Purkinje cell (primary cell): ENCODE measurements around the gene MARCHF10. TPM values are rescaled to one million over a fixed set of nuclear protein-coding genes. Genes with fewer than 3 reads are reported as not detected.

Experiments used
- polyA plus RNA-seq: library from polyadenylated mRNA; unstranded; fragments of >200 nt; fragmentation: Nextera tagmentation; gene quantifications from 2 replicates; pipeline ENCODE4 v1.2.1, GENCODE V29; 2014

The MARCHF10 gene, protein sequence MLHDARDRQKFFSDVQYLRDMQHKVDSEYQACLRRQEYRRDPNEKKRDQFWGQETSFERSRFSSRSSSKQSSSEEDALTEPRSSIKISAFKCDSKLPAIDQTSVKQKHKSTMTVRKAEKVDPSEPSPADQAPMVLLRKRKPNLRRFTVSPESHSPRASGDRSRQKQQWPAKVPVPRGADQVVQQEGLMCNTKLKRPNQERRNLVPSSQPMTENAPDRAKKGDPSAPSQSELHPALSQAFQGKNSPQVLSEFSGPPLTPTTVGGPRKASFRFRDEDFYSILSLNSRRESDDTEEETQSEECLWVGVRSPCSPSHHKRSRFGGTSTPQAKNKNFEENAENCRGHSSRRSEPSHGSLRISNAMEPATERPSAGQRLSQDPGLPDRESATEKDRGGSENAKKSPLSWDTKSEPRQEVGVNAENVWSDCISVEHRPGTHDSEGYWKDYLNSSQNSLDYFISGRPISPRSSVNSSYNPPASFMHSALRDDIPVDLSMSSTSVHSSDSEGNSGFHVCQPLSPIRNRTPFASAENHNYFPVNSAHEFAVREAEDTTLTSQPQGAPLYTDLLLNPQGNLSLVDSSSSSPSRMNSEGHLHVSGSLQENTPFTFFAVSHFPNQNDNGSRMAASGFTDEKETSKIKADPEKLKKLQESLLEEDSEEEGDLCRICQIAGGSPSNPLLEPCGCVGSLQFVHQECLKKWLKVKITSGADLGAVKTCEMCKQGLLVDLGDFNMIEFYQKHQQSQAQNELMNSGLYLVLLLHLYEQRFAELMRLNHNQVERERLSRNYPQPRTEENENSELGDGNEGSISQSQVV
- polyA plus RNA-seq: 0.13 TPM in 1 of 2 replicates, not detected in the other

DNA sequence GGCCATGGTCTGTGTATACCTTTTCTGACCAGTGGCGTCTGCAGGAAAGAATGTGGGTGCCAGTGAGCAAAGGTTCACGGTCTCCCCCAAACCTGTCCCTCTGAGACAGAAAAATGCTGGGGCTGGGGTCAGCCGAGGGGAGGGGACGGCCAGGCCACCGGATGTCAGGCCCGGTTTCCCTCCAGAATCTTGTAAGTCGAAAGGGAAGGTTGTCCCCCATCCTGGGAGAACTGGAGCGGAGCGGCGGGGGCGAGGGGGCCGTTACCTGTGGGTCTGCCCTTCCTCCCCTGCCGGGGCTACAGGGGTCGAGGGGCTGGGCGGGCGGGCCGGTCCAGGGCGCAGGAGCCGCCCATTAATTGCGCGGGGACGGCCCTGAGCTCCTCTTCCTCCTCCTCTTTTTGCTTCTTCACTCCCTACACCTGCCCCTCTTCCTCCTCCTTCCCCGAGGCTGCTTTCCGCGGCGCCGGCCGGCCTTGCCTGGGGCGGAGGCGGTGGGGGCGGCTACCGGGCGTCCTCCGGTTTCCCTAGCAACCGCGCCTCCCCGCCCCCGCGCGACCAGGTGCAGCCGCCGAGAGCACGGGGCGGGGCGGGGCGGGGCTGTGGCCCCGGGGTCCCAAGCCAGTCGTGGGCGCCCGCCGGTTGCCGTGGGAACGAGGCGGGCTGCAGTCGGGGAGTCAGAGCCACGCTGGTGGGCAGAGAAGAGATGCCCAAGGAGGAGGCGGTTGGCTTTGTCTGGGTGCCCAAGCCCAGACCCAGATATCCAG is at the start of gene MARCHF10:
Gene MARCHF10 (minus strand): TSS at position 503 of the 764 bp plus-strand sequence. CDS start 6,579 bp downstream, outside the sequence.

Other genes starting within 250 kb of the MARCHF10 start
- 0.09 and 0.10 TPM in 2 replicates for gene MRC2, start 180.6 kb downstream of the MARCHF10 start, polyA plus RNA-seq
- 30.5 and 35.9 TPM in 2 replicates for gene TANC2, start 157.9 kb upstream of the MARCHF10 start, polyA plus RNA-seq